NCI-H1436 (cell line): Measurements from ENCODE around the gene PGAP3.

Source experiments
- DNase-seq: peaks from one replicate; lab custom pipeline; 2025; lab: John Stamatoyannopoulos, UW

Gene PGAP3

DNA sequence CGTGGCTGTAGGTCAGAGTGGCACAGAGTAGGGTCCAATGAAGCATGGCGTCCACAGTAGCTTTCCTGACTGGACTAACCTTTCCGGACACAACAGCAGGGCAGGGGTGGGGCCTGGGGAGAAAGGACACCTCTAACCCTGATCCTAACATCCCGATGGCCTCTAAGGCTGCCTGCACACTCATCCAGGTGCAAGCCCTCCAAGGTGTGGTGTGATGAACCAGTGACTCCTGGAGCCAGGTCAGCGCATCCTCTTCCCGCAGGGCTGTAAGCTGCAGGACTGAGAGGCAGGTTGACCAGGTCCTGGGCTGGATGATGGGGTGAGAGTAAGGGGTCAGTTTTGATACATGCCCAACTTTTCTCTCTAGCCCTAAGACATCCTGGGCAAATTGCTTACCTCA, 8.9 kb upstream of the PGAP3 start:
- DNase-seq: no peak

DNA sequence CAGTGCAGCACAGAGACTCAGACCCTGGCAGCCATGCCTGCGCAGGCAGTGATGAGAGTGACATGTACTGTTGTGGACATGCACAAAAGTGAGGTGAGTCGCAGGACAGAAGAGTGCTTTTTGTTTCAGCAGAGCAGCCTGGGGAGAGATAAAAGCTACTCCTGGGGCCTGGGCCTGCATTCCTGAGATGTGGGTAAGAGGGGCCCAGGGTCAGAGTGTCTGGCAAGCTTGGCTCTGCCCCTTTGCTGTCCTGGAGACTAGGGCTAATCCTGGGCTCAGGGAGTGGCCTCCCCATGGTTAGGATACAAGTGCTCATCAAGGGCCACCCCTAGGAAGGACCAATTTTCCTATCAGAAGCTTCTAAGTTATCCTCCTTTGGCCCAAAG, 7.2 kb upstream of the PGAP3 start:
- no peak for DNase-seq

DNA sequence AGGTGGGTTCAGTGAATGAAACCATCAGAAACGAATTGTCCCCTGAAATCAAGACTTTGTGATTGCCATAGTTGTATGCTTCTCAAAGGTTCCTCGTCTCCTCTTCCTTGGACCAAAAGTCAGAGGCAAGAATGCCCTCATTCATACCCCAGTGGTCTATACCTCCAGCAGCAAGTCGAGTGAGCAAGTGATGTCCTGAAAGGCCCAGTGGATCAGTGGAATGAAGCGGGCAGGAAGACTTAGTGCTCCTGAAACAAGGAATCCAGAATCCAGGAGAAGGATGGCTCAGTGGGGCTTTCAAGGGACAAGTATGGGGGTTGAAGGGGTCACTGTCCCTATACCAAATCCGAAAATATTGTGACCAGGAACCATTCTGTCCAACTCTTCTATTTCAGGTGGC, 6.7 kb upstream of the PGAP3 start:
- no peak for DNase-seq

DNA sequence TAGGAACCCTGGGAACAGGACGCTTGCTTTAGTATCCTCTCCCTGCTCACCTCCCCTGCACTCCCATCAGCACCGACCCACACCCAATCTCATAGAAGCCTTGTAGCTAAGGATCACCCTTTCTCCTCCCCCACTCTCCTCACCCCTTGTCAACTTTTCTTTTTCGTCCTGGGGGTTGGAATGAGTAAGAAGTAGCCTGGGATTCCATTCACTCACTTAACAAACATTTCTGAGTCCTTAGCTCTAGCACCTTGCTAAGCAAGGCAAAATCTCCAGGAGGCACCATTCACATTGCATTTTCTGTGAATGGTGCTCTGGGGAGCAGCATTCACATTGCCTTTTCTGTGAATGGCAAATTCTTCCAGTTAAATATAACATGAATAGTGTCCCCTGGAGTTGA, 1.1 kb upstream of the PGAP3 start:
- DNase-seq: no peak

- no peak for DNase-seq
Observed at GRCh38 chr17:39688475-39688835, 598 bp upstream of the PGAP3 start.

DNA sequence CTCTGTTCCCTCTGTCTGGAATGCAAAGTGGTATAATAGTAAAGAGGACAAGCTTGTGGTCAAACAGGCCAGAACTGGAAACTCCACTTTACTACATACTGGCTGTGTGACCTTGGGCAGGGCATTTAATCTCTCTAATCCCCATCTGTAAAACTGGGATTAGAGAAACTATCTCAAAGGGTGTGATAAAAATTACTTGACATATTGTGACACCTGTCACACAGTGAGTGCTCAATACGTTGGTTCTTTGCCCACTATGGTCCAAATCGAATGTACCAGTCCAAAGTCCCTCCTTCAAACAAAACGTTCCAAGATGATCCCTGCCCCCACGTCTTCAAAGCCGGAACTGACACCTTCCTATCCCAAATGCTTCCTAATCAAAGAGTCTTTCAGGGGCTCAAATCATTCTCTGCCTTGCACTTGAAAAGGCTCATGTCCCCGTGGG, 734 bp downstream of the PGAP3 start:
- no peak for DNase-seq

GRCh38 chr17:39684369-39685192, 3.3 kb downstream of the PGAP3 start:
- DNase-seq: no peak

DNA sequence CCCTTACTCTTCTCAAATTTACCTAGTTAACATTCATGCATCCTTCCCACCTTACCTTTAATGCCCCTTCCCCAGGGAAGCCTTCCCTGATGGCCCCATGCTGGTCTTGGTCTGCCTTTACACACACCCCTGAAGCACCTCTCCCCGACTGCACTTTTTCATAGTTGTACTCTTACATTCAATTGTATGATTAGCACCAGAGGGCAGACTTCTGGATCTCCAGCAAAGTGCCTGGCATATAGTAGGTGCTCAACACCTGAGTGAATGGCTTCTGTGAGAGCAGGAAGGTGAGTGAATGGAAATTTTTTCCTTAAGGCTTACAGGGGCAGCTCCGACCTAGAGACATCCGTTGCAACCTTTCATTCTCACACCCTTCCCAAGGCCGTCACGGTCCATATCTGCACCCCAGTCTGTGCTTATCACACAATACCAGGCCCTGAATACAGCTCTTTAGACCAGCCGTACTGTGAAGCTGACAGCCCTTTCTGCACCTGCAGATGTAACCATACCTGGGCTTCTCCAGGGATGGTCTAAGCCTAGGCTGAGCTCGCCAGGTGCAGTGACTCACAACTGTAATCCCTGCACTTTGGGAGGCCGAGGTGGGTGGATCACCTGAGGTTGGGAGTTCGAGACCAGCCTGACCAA, 4.4 kb downstream of the PGAP3 start:
- DNase-seq: no peak

DNA sequence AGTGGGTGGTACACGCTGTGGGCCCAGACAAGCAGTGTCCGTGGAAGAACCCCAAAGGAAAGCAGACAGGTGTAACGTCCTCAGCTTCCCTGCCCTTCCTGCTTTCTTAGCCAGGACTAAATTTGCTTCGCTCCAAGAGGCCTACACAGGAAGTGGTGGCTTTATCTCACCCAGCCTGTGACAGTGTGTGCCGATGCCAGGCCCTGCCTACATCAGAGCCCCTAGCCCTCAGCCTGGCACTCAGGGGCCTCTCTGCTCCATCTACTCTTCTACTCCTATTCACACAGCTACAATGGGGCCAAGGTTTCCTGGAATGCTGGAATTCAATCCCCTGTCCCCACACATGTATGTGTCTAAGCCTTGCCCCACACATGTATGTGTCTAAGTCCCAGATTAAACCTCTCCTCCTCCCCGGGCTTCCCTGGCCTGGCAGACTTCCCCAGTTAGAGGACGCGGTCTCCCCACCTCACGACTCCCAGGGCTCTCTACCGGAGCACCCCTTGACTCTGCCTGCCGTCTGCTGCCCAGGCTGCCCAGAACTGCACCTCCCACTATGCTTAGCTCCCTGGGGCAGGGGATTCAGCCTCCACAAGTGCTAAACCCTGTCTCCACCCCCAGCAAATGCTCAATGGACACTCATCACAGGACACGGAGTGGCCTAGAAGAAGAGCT, 8.2 kb downstream of the PGAP3 start:
- no peak for DNase-seq

GRCh38 chr17:39678340-39679116, 9.3 kb downstream of the PGAP3 start:
- no peak for DNase-seq

DNA sequence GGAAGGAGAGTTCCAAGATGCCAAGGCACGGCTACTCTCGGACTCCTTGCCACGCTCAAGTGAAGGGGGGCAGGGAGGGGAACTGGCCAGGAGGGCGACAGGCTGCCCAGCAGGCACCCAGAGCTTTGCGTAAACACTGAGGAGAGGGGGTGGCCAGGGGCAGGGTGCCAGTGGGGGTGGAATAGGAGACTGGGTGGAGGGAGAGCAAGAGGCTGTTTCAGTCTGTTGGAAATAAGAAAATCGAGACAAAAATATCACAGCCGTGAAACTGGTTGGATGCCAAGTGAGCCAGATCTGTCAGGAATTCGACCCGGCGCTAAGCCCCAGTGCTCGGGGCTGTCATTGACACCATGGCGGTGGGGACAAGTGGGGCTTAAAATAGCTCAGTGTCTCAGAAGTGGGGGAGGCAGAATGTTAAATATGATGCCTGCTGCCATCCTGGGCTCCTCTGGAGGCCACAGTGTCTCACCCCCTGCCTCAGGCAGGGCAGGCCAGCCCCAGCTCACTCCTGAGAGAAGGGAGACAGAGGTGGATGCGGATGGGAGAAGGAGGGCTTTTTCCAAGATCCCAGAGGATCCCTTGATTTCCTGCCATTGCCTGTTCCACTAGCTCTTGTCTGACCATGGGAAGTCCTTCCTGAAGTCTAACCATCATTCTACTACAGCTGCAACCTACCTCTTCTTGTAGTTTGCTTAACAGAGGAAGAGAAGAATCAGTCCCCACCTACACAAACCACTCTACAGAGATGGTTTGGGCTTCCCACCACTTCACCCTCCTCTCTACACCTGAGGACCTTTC, 10.1 kb downstream of the PGAP3 start:
- no peak for DNase-seq

GRCh38 chr17:39677072-39677471, 10.8 kb downstream of the PGAP3 start:
- no peak for DNase-seq

DNA sequence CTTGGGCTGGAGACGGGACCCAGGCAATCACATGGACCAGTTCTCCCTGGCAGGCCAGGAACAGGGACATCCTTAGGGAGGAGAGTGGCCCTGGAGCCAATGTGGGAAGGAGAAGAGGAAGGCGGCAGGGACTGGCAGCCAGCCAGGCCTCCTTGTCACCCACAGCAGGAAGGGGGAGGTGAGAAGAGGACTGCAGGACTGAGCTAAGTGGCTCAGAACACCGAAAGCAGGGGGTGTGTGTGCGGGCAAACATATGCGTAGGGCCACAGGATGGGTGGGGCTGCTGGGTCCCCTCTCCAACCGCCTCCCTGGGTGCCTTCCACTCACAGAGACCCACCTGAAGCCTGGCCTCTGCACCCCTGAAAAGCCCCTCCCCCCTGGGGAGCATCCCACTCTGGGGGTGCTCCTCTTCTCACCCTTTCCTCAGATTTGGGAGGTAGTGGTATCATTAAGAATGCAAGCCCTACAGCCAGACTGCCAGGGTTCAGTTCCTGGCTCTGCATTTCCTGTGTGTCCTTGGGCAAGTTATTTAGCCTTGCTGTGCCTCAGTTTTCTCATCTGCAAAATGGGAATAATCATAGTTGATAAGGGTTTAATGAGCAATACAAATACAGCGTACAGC, 11.5 kb downstream of the PGAP3 start:
- DNase-seq: peak; percentile 83

DNA sequence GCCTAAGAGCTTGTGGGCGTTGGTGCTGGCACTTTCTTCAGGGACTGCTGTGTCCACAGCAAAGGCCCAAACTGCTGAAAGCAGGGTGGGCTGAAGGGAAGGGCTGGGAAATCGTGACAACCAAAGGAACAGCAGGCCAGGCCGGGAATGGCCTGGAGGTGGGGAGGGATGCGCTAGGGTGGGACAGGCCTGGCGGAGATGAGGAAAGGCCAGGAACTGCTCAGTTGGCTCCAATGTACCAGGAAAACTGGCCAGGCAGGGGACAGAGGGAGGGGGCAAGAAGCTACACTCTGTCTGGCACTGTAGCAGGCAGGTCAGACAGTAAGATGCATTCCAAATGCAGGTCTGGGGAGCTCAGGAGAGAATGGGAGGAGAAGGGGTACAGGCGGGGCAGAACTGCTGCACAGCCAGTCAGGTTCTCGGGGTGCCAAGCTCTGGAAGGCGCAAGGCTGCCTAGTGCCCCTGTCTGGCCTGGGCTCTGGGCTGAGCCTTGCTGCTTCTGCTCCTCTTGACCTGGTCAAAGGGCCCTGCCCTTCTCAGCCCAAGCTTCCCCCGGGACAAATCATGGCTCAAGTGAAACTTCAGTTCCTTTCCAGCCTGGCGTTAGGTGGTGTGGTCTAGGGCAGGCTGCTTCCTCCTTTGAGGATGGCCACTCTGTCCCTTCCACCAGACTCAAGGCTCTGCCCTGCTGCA, 12.3 kb downstream of the PGAP3 start:
- no peak for DNase-seq

GRCh38 chr17:39674702-39675389, 13.0 kb downstream of the PGAP3 start:
- DNase-seq: peak; percentile 99

- DNase-seq: no peak
Observed at GRCh38 chr17:39674179-39674578, 13.7 kb downstream of the PGAP3 start.

- DNase-seq: no peak
Observed at GRCh38 chr17:39673335-39674081, 14.3 kb downstream of the PGAP3 start.

- DNase-seq: no peak
Observed at GRCh38 chr17:39672522-39673334, 15.1 kb downstream of the PGAP3 start.
